Spleen (tissue), 7 donors: ENCODE data around the gene SH3BGRL2.
"Not testable (repeated sequence)": the region's sequence is repeated elsewhere in the genome, so short reads cannot be mapped to it uniquely, and the experiment has no call there.

Experiments used
- CTCF ChIP-seq, 11 experiments: fragments of 200-600 bp in 7 of 11; fragments of 450-650 bp in 4 of 11; sonication (generic) in 4 of 11; IDR thresholded peaks in 8 of 11; conservative IDR thresholded peaks in 3 of 11; 1 replicate in 7 of 11; 2 replicates in 4 of 11; pipeline versions ENCODE4 v1.4.0 to v1.8.0; 2016 to 2021; ENCODE audit warnings: antibody characterized with exemption in 11 of 11, inconsistent platforms in 4 of 11, mild to moderate bottlenecking in 1 of 11
- POLR2A ChIP-seq, 3 donors: fragments of 450-650 bp; IDR thresholded peaks; one replicate each; pipeline ENCODE4 v1.5.1; 2017; ENCODE audit warnings: antibody characterized with exemption in 3 of 3, mild to moderate bottlenecking in 1 of 3
- donor health status: DM: no; HTN: no; CAD: no; lungs with moderate emphysema.
- donor health status: DM: no; HTN: no; CAD: no.
- donor health status: DM: no; HTN: no; CAD: no.

GRCh38 chr6:79618425-79618824 lies 12.7 kb upstream of the SH3BGRL2 start:
- not testable (repeated sequence) for TF ChIP-seq POLR2A (IDR thresholded peaks at IDR 0.05); CTCF (IDR thresholded peaks at IDR 0.05 in 8 of 11, conservative IDR thresholded peaks at IDR 0.05 in 3 of 11)
